HG02642 (cell line): ENCODE results near the gene MAPK10.
"Not testable (repeated sequence)": the region's sequence is repeated elsewhere in the genome, so short reads cannot be mapped to it uniquely, and the experiment has no call there.

Experiments
- ATAC-seq: cut with Tn5 transposase; IDR thresholded peaks from one replicate; pipeline ENCODE4 v1.9.1; 2021; ENCODE audit warnings: mild to moderate bottlenecking; ENCODE audit not compliant: unreplicated experiment, poor library complexity

MAPK10 gene

GRCh38 chr4:86118711-86119110 lies 241.1 kb downstream of the MAPK10 start:
- ATAC-seq: no peak

- ATAC-seq: no peak
These were observed 242.0 kb downstream of the MAPK10 start for GRCh38 chr4:86117705-86118302.

- no peak for ATAC-seq
These were observed 245.3 kb downstream of the MAPK10 start for GRCh38 chr4:86114563-86114962.

DNA sequence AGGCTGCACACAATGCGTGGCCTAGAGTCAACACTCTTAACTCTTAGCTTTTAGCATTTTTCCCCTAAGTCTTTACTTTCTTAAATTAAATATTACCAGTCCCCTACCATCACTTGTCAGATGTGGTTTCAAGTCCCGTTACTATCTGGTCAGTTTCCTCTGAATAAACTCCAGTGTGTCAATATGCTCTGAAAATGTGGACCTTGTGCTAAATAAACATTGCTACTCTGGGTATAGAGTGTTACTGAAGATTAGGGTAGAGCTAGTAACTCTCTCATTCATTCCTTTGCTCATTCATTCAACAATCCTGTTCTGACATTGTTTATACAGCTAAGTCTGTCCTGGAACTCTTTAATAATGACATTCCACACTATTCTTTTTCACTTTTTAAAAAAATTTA lies 251.0 kb downstream of the MAPK10 start:
- no peak for ATAC-seq

DNA sequence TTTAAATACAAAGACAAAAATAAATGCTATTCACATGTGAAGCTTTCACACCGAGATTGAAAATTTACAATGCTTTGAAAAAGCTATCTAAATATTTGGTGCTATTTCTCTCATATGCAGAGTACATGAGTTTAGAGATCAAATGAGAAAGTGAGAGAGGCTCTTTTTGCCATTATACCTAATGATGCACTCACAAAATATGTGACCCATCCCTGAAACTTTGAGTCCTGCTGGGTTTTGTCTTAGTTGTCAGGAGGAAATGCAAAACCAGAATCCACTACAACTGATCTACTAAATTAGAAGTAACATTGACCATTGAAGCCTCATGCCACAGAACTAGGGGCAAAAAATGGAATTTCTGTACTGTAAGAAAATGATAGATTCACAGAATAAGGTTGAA lies 251.7 kb downstream of the MAPK10 start:
- ATAC-seq: no peak

DNA sequence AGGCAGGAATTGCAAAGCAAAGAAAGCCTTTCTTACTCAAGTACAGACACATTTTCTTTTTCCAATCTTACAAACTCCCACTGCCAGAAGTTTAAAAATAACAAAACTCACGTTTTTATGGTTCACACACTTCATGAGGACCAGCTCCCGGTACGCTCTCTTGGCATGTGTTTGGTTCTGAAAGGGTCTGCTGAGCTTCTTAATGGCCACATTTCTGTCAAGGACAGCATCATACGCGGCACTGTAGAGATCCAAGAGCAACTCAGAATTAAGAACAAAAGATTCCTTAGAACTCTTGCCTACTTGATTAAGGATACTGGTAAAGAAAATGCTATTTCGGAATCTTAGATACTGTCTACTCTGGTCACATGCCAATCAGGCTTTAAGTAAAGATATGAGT lies 252.7 kb downstream of the MAPK10 start:
- no peak for ATAC-seq

DNA sequence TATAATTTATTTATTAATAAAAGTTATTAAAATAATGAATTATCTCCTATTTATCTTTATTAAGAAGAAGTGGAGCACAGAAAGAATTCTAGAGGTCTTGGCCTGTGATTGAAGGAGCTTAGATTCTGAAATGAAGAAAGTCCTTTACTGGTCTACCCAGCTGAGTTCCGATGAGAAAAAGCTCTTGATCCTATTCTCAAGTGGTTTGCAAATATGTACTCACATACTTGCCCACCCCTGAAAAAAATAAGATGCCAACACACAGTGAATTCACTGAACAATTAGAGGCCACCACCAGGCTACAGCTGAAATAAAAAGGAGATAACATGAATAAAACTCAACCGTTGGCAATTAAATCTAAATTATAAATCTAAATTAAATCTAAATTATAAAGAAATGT lies 253.4 kb downstream of the MAPK10 start:
- ATAC-seq: no peak

GRCh38 chr4:86101841-86102240 lies 258.0 kb downstream of the MAPK10 start:
- ATAC-seq: no peak

- no peak for ATAC-seq
These were observed 258.4 kb downstream of the MAPK10 start for GRCh38 chr4:86101410-86101809.

DNA sequence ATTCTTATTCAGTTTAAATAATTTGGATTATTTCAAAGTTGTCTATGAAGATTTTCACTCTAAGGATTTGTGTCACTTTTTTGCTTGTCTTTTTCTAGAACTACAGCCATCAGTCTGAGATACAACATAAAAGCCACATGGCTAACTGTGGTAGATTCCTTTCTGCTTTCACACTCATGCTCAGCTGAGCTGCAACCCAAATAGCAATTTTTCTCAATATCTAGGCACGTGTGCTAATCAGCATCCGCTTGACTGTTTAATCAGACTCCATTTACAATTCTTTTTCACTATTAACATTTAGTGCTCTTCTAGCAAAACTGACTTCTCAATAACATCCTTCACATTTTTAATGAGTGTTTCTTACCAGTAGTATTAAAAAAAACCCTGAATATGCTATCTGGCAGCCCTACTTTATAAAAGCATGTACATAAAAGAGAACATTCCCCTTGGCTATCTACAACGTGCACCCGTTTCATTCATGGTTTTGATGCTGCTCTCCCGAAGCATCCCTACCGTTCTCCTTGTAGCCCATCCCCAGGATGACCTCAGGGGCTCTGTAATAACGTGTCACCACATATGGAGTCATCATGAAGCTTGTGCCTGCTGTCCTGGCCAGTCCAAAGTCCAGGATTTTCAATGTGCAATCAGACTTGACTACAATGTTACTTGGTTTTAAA lies 259.2 kb downstream of the MAPK10 start:
- no peak for ATAC-seq

- no peak for ATAC-seq
These were observed 260.5 kb downstream of the MAPK10 start for GRCh38 chr4:86099348-86099747.

GRCh38 chr4:86098691-86099090 lies 261.2 kb downstream of the MAPK10 start:
- ATAC-seq: no peak

DNA sequence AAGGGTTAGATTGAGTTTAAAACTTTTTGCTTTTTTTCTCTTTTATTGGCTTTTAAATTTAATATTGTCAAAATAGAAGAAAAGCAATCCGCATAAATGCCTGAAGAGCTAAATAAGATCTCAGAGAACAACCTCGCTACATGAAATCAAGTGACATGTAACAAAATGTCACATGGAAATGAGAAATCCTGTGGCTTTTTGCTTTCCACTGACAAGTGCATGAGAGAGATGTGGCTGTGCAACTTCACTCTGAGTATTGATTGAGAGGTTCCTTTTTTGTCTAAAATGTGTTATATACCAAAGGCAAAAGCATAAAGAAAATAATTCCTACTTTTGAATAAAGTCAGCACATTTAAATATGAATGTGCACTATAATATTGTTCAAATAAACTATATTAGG lies 263.5 kb downstream of the MAPK10 start:
- ATAC-seq: no peak

- no peak for ATAC-seq
These were observed 267.2 kb downstream of the MAPK10 start for GRCh38 chr4:86092684-86093083.

DNA sequence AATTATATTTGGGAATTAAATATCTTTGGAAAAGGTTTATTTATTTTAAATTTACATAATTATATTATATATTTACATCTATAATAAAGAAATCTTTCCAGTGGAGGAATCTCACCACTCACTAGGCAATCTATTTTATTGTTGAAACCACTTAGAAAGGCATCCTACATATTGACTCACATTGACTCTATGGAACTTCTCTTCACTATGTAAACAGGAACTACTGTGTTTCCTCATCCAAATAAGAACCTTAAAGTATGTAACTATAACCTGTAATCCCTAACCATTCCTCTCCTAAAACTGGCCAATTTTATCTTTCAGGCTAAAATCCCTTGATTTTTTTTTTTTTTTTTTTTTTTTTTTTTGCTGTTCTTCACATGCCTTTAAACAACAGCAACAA lies 268.7 kb downstream of the MAPK10 start:
- ATAC-seq: no peak

DNA sequence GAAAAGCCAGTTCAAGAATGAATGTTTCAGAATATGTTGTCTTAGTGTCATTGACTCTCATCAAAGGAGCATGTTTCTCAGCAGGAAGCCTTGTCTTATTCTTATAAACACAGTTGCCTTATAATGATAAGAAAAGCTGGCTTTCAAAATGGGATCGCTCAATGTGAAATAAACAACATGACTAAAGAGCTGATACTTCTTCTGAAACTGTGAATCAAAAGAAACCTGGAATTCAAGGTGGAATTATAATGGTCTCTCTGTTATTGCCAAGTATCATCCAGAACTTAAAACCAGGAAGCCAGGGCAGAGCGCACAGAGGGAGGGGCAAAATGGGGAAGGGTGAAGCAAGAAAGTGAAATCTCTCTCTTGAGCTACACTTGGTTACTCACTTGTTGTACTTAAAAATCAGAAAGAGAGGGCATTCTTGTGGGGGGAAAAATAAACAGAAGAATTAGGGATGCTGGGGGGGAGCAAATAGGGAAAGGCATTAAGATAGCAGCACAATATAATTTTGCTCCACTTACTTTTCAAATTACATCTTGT lies 270.0 kb downstream of the MAPK10 start:
- no peak for ATAC-seq

- ATAC-seq: no peak
These were observed 270.8 kb downstream of the MAPK10 start for GRCh38 chr4:86089053-86089452.

DNA sequence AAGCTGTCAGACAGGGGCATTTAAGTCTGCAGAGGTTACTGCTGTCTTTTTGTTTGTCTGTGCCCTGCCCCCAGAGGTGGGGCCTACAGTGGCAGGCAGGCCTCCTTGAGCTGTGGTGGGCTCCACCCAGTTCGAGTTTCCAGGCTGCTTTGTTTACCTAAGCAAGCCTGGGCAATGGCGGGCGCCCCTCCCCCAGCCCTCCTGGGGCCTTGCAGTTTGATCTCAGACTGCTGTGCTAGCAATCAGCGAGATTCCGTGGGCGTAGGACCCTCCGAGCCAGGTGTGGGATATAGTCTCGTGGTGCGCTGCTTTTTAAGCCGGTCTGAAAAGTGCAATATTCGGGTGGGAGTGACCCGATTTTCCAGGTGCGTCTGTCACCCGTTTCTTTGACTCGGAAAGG lies 284.1 kb downstream of the MAPK10 start:
- not testable (repeated sequence) for ATAC-seq

DNA sequence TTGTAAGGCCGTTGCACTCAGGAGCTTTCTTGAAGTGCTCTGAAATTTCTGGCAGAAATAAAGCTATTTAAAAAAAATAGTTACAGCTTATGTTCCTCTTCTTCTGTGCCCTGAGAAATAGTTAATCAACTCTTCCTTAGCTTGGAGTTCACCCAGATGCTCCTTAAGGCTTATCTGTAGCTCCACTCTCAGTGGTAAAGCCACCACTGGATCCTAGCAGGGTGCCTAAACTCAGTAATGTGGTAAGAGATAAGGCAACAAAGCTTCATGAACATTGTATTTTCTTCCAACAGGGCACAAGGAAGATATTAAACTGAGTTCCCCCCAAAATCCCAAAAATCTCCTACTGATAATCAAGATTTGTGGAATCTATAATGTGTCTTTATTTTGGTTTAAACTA lies 299.5 kb downstream of the MAPK10 start:
- no peak for ATAC-seq

- no peak for ATAC-seq
These were observed 301.2 kb downstream of the MAPK10 start for GRCh38 chr4:86058621-86059020.

DNA sequence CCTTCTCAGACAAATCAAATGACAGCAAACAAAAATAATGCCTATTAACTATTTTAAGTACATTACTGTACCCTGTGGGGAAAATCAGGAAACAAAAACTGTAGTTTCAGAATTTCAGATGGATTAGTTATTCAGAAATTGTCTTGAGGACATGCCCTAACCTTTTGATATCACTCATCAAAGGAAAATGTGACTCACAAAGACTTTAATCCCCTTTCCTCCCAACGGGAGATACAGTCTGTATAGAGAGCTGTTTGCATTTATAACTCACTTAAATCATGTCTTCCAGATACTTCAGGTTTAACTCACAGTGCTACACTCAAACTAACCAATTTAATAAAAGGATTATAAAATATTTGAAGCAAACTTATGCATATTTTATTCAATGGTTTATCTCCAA lies 304.0 kb downstream of the MAPK10 start:
- no peak for ATAC-seq
